T-cell (primary cell): ENCODE results near the gene ZFP82. TPM values are rescaled to one million over a fixed set of nuclear protein-coding genes. Genes with fewer than 3 reads are reported as not detected.
A peak's percentile ranks its signal among the peaks of the same experiment; 100 is the strongest.

ENCODE experiments used
- ATAC-seq, 4 experiments: fragments of 200-7000 bp in 3 of 4; fragments of 150-1000 bp in 1 of 4; cut with Tn5 transposase; replicated peaks in 1 of 4; 1 replicate in 3 of 4; 2 replicates in 1 of 4; pipeline ENCODE4 v1.10.0; 2021; ENCODE audit warnings: moderate library complexity in 3 of 4, mild to moderate bottlenecking in 2 of 4, moderate number of reproducible peaks in 1 of 4
- CTCF ChIA-PET, 2 donors: fragments of 300-600 bp; sonication (Branson Sonifier 250); formaldehyde crosslinking; loops; one replicate each; lab custom pipeline; 2022; ENCODE audit warnings: antibody characterized with exemption in 2 of 2; lab: Charles Lee
- POLR2A ChIA-PET, 2 donors: fragments of 300-600 bp; sonication (Branson Sonifier 250); formaldehyde crosslinking; loops; one replicate each; lab custom pipeline; 2022; ENCODE audit warnings: antibody characterized with exemption in 2 of 2; lab: Charles Lee
- DNase-seq, 35 experiments: peaks; one replicate each; pipeline versions ENCODE4 v3.0.0 to v3.0.0-alpha.2; 2013 to 2023
- H3K27ac ChIP-seq: one replicate; pipeline ENCODE4 v1.5.1; 2013; ENCODE audit warnings: low read length
- H3K27me3 ChIP-seq, 2 experiments: replicated peaks in 1 of 2; 1 replicate in 1 of 2; 2 replicates in 1 of 2; pipeline versions ENCODE4 v1.6.1 to v1.7.0; 2013; ENCODE audit warnings: low read length in 1 of 2, mixed read lengths in 1 of 2; ENCODE audit not compliant: control insufficient read depth in 2 of 2, insufficient read depth in 2 of 2; ENCODE audit errors: extremely low read depth in 1 of 2
- H3K36me3 ChIP-seq, 2 donors: 1 replicate in 1 of 2; 2 replicates in 1 of 2; pipeline versions ENCODE4 v1.6.1 to v1.7.0; 2013; ENCODE audit warnings: low read length in 1 of 2; ENCODE audit not compliant: control insufficient read depth in 2 of 2, insufficient read depth in 1 of 2; ENCODE audit errors: extremely low read depth in 1 of 2
- H3K4me1 ChIP-seq, 2 experiments: 1 replicate in 1 of 2; 2 replicates in 1 of 2; pipeline versions ENCODE4 v1.6.1 to v1.7.0; 2013; ENCODE audit warnings: low read length in 2 of 2, mixed read lengths in 1 of 2; ENCODE audit not compliant: insufficient read depth in 2 of 2, control insufficient read depth in 1 of 2; ENCODE audit errors: extremely low read depth in 1 of 2
- H3K4me3 ChIP-seq, 2 donors: 1 replicate in 1 of 2; 2 replicates in 1 of 2; pipeline versions ENCODE4 v1.5.1 to v1.7.0; 2013; ENCODE audit warnings: mild to moderate bottlenecking in 2 of 2, low read length in 1 of 2, moderate library complexity in 1 of 2; ENCODE audit not compliant: control insufficient read depth in 1 of 2; ENCODE audit errors: extremely low read depth in 1 of 2
- H3K9me3 ChIP-seq: 2 replicates; pipeline ENCODE4 v1.7.0; 2013
- H3K27ac Mint-ChIP-seq, 2 donors: one replicate each; pipeline ENCODE4 v1.8.0; 2020 to 2021; ENCODE audit warnings: mild to moderate bottlenecking in 2 of 2, mixed read lengths in 2 of 2
- H3K27me3 Mint-ChIP-seq, 2 donors: one replicate each; pipeline ENCODE4 v1.8.0; 2021 to 2022; ENCODE audit warnings: mixed read lengths in 2 of 2
- H3K36me3 Mint-ChIP-seq: one replicate; pipeline ENCODE4 v1.8.0; 2021; ENCODE audit warnings: mixed read lengths
- H3K4me1 Mint-ChIP-seq, 3 donors: one replicate each; pipeline ENCODE4 v1.8.0; 2020 to 2022; ENCODE audit warnings: mixed read lengths in 3 of 3, mild to moderate bottlenecking in 1 of 3
- H3K4me3 Mint-ChIP-seq, 3 donors: one replicate each; pipeline ENCODE4 v1.8.0; 2020 to 2022; ENCODE audit warnings: mild to moderate bottlenecking in 3 of 3, mixed read lengths in 3 of 3, moderate library complexity in 3 of 3
- H3K9me3 Mint-ChIP-seq, 3 donors: one replicate each; pipeline ENCODE4 v1.8.0; 2020 to 2022; ENCODE audit warnings: mixed read lengths in 3 of 3
- WGBS: methylation state at CpG from one replicate; pipeline ENCODE4 v1.1.5; 2013; ENCODE audit warnings: missing lambda C conversion rate; ENCODE audit not compliant: insufficient coverage; 5-methylcytosine and 5-hydroxymethylcytosine counted together
- total RNA-seq, 35 experiments: library from RNA in 6 of 35; stranded (reverse) in 6 of 35; fragments of 120-200 nt in 1 of 35; gene quantifications; one replicate each; pipeline versions ENCODE4 v1.2.1 to v1.2.4 and lab custom pipeline; 2013 to 2026

ZFP82 gene
- total RNA-seq, result 1 to 10 TPM; 2.9 to 8.8 (median 8.2) TPM
- 9.0 TPM for total RNA-seq (2013)
- 6.4 to 24.5 (median 14.1) reads per million in 29 experiments for total RNA-seq (lab: John Stamatoyannopoulos, UW)

- Histone ChIP-seq H3K27ac (peak within 1 kb of the TSS; percentile 88), H3K4me1 (peaks cover 7 to 19% of the 10 kb centered on the region in 2 experiments), H3K4me3 (peak within 1 kb of the TSS; percentile 86 to 96), H3K36me3 (no peaks in the 10 kb centered on the region), H3K9me3 (peaks cover 5% of the 10 kb centered on the region), H3K27me3 (peaks cover 0 to 21% of the 10 kb centered on the region in 2 experiments)
- peak within 1 kb of the TSS; percentile 91 to 96 (median 94) for H3K4me3 Mint-ChIP-seq
- DNase-seq (peak; percentile 31 to 81 (median 65)), ATAC-seq (peak; percentile 91 to 93 (median 91))
- peaks cover 32% of the 10 kb centered on the region for H3K36me3 Mint-ChIP-seq
- POLR2A ChIA-PET, result interaction anchor here in 1 of 2 donors (0.6 to 1.0 kb wide), 2 partner anchors 11 to 203 kb away, joined by 3 read pairs; partner anchors contain the start of genes ZNF146 and ZNF565
- H3K27ac Mint-ChIP-seq, result peak within 1 kb of the TSS; percentile 89 to 90
- peaks cover 20 to 22% of the 10 kb centered on the region in 2 donors for H3K27me3 Mint-ChIP-seq
- peaks cover 19 to 28% (median 25%) of the 10 kb centered on the region in 3 donors for H3K4me1 Mint-ChIP-seq
- under 1% methylated on average over 65 of the region's 70 CpGs for WGBS
- H3K9me3 Mint-ChIP-seq, result peaks cover 7 to 26% (median 21%) of the 10 kb centered on the region in 3 donors
- CTCF ChIA-PET, result interaction anchor here in 1 of 2 donors (0.7 kb wide), 1 partner anchor 69 kb away, joined by 6 read pairs; no protein-coding TSS in a partner anchor
Observed at GRCh38 chr19:36418287-36419001, at the start of gene ZFP82. ZFP82 (minus strand) TSS chr19:36418644; CDS start chr19:36409789, 8,855 bp downstream.

DNA sequence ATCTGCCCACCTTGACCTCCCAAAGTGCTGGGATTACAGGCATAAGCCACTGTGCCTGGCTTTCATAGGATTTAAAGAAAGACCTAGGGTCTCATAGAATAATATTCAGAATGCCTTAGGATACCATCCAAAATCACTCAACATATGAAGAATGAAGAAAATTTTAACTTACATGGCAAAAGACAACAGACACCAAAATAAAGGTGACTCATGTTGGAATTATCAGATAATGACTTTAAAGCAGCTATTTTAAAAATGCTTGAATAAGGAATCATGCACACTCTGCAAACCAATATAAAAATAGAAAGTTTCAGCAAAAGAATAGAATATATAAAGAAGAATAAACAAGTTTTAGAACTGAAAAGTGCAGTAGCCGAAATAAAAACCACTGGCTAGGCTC lies 41.6 kb upstream of the ZFP82 start:
- peaks cover 19% of the 10 kb centered on the region for H3K9me3 ChIP-seq

GRCh38 chr19:36456831-36457230 lies 38.4 kb upstream of the ZFP82 start:
- DNase-seq (no peak), ATAC-seq (no peak)
- ChIA-PET POLR2A (no interaction called here), CTCF (interaction anchor here in 1 of 2 donors (0.5 kb wide), 1 partner anchor 183 kb away, joined by 3 read pairs; no protein-coding TSS in a partner anchor)
- H3K4me1 ChIP-seq, result no peaks in the 10 kb centered on the region
- H3K9me3 ChIP-seq, result peaks cover 25% of the 10 kb centered on the region
- H3K36me3 ChIP-seq, result peaks cover 0 to 6% of the 10 kb centered on the region in 2 donors
- H3K36me3 Mint-ChIP-seq, result peaks cover 60% of the 10 kb centered on the region
- H3K9me3 Mint-ChIP-seq, result peaks cover 28 to 51% (median 44%) of the 10 kb centered on the region in 3 donors
- H3K4me1 Mint-ChIP-seq, result no peaks in the 10 kb centered on the region
- no peak overlapping the region for H3K4me3 Mint-ChIP-seq
- no peak overlapping the region for H3K27ac Mint-ChIP-seq
- H3K4me3 ChIP-seq, result no peak overlapping the region
- H3K27ac ChIP-seq, result no peak overlapping the region
- no CpG with 5 or more reads among the region's 2 CpGs for WGBS
- no peaks in the 10 kb centered on the region for H3K27me3 ChIP-seq
- H3K27me3 Mint-ChIP-seq, result no peaks in the 10 kb centered on the region

More for the DNA sequence above, 41.6 kb upstream of the ZFP82 start:
- Histone ChIP-seq H3K4me3 (no peak overlapping the region), H3K27me3 (no peaks in the 10 kb centered on the region), H3K4me1 (no peaks in the 10 kb centered on the region), H3K27ac (no peak overlapping the region), H3K36me3 (no peaks in the 10 kb centered on the region)
- Mint-ChIP-seq H3K4me3 (no peak overlapping the region), H3K27ac (no peak overlapping the region), H3K36me3 (peaks cover 52% of the 10 kb centered on the region), H3K4me1 (no peaks in the 10 kb centered on the region), H3K27me3 (no peaks in the 10 kb centered on the region), H3K9me3 (peaks cover 14 to 44% (median 32%) of the 10 kb centered on the region in 3 donors)
- POLR2A ChIA-PET, result no interaction called here
- no peak for ATAC-seq
- CTCF ChIA-PET, result no interaction called here
- DNase-seq, result no peak
- WGBS, result 83% methylated on average over 1 of the region's 1 CpG

GRCh38 chr19:36449059-36449670 lies 30.7 kb upstream of the ZFP82 start:
- H3K27me3 Mint-ChIP-seq, result no peaks in the 10 kb centered on the region
- Histone ChIP-seq H3K4me3 (no peak overlapping the region), H3K36me3 (peaks cover 3 to 26% of the 10 kb centered on the region in 2 donors), H3K4me1 (no peaks in the 10 kb centered on the region), H3K9me3 (peaks cover 23% of the 10 kb centered on the region), H3K27me3 (no peaks in the 10 kb centered on the region), H3K27ac (no peak overlapping the region)
- no peaks in the 10 kb centered on the region for H3K4me1 Mint-ChIP-seq
- peaks cover 65% of the 10 kb centered on the region for H3K36me3 Mint-ChIP-seq
- H3K27ac Mint-ChIP-seq, result no peak overlapping the region
- DNase-seq (no peak), ATAC-seq (no peak)
- no CpG with 5 or more reads among the region's 5 CpGs for WGBS
- ChIA-PET CTCF (interaction anchor here in 1 of 2 donors (0.5 kb wide), 1 partner anchor 158 kb away, joined by 5 read pairs; no protein-coding TSS in a partner anchor), POLR2A (no interaction called here)
- H3K9me3 Mint-ChIP-seq, result peaks cover 13 to 58% (median 47%) of the 10 kb centered on the region in 3 donors
- no peak overlapping the region for H3K4me3 Mint-ChIP-seq

- H3K27ac ChIP-seq, result no peak overlapping the region
- Mint-ChIP-seq H3K27ac (no peak overlapping the region), H3K27me3 (no peaks in the 10 kb centered on the region), H3K36me3 (peaks cover 13% of the 10 kb centered on the region), H3K4me1 (no peaks in the 10 kb centered on the region), H3K4me3 (no peak overlapping the region), H3K9me3 (peaks cover 15 to 40% (median 34%) of the 10 kb centered on the region in 3 donors)
- ATAC-seq (no peak), DNase-seq (no peak)
- ChIA-PET POLR2A (no interaction called here), CTCF (no interaction called here)
- no peak overlapping the region for H3K4me3 ChIP-seq
- peaks cover 4% of the 10 kb centered on the region for H3K9me3 ChIP-seq
- no peaks in the 10 kb centered on the region for H3K36me3 ChIP-seq
- WGBS, result no CpG with 5 or more reads among the region's 1 CpG
- H3K27me3 ChIP-seq, result no peaks in the 10 kb centered on the region
- H3K4me1 ChIP-seq, result no peaks in the 10 kb centered on the region
Observed at GRCh38 chr19:36441339-36441738, 22.9 kb upstream of the ZFP82 start.

DNA sequence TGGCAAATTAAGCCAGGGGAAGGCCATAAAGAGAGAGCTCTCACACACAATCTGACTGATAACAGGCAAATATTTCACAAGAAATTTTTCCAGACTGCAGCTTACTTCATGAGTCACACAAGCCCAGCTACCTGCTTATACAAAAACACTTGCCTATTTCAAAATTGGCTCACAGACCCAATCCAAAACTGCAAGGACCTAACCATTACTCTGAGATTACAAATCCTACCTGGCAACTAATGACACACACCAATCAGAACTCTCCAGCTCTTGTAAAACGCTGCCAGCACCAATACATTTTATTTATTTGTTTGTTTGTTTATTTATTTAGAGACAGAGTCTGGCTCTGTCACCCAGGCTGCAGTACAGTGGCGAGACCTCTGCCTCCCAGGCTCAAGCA lies 18.1 kb upstream of the ZFP82 start:
- ChIA-PET CTCF (no interaction called here), POLR2A (no interaction called here)
- Histone ChIP-seq H3K36me3 (no peaks in the 10 kb centered on the region), H3K27me3 (no peaks in the 10 kb centered on the region), H3K4me3 (no peak overlapping the region), H3K4me1 (no peaks in the 10 kb centered on the region), H3K27ac (no peak overlapping the region), H3K9me3 (no peaks in the 10 kb centered on the region)
- Mint-ChIP-seq H3K27me3 (no peaks in the 10 kb centered on the region), H3K36me3 (peaks cover 4% of the 10 kb centered on the region), H3K4me1 (no peaks in the 10 kb centered on the region), H3K9me3 (peaks cover 17 to 38% (median 35%) of the 10 kb centered on the region in 3 donors), H3K4me3 (no peak overlapping the region), H3K27ac (no peak overlapping the region)
- ATAC-seq (no peak), DNase-seq (no peak)
- no CpG with 5 or more reads among the region's 2 CpGs for WGBS
